Mucosa of descending colon (tissue), 3 donors: ENCODE data around the gene CRABP2. TPM values are rescaled to one million over a fixed set of nuclear protein-coding genes. Genes with fewer than 3 reads are reported as not detected.

Experiments
- ATAC-seq: fragments of 200-7000 bp; cut with Tn5 transposase; one replicate; pipeline ENCODE4 v1.9.1; 2020; ENCODE audit warnings: mild to moderate bottlenecking, moderate library complexity
- DNase-seq, 3 donors: peaks; one replicate each; pipeline ENCODE4 v3.0.0-alpha.2; 2020
- H3K36me3 ChIP-seq: fragments of 200-600 bp; one replicate; pipeline ENCODE4 v1.8.0; 2021; ENCODE audit warnings: low read depth, mild to moderate bottlenecking
- H3K4me1 ChIP-seq: fragments of 200-600 bp; one replicate; pipeline ENCODE4 v1.8.0; 2021; ENCODE audit warnings: low read depth, mild to moderate bottlenecking
- H3K4me3 ChIP-seq: fragments of 200-600 bp; one replicate; pipeline ENCODE4 v1.8.0; 2021; ENCODE audit warnings: mild to moderate bottlenecking
- H3K9me3 ChIP-seq: fragments of 200-600 bp; one replicate; pipeline ENCODE4 v1.8.0; 2021; ENCODE audit warnings: mild to moderate bottlenecking
- intact Hi-C, 2 donors: fragments of 100-400 bp; cut with DNase I in 1 of 2; cut with micrococcal nuclease in 1 of 2; formaldehyde crosslinking; loops; one replicate each; pipeline versions ENCODE4 v1.11.0 to v1.11.1; 2022; cut with DNase I, micrococcal nuclease
- total RNA-seq, 3 donors: library from RNA; stranded (reverse); fragmentation: NEBNext Ultra II Directional in 2 of 3; extraction: Animal tissue kit (Norgen Biotek cat#: 25700) in 2 of 3; gene quantifications; one replicate each; pipeline versions ENCODE4 v1.2.1 to v1.2.4, GENCODE V29; 2021 to 2023
- TF ChIP-seq, protein P1 (sequence below): fragments of 200-600 bp; IDR thresholded peaks from one replicate; pipeline ENCODE4 v1.8.0; 2022; ENCODE audit warnings: antibody characterized with exemption, mild to moderate bottlenecking
- donor health status: DM: no; HTN: no; CAD: no; lungs with moderate emphysema.
- donor health status: DM: no; HTN: no; CAD: no.
- donor health status: DM: no; HTN: yes; CAD: no.

Gene CRABP2
- total RNA-seq, 3 donors from 2014 or later: 0.38 to 2.2 (median 1.2) TPM

DNA sequence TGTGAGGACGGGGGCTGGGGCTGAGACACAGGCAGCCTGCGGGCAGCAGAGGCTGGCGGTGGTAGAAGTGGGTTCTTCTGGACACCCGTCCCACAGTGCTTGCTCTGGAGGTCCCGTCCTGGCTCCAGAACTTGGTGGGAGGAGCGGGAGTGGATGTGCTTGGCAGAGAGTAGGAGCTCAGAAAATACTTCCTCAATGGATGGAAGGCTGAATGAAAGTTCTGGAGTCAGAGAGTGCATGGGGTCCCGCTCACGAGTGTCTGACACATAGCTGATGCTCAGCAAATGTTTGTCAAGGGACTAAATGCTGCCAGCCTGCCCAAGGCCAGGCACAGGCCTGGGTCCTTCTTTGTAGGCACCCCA, 14.7 kb downstream of the CRABP2 start:
- no peaks in the 10 kb centered on the region for H3K36me3 ChIP-seq
- peaks cover 16% of the 10 kb centered on the region for H3K4me1 ChIP-seq
- TF ChIP-seq, protein P1, sequence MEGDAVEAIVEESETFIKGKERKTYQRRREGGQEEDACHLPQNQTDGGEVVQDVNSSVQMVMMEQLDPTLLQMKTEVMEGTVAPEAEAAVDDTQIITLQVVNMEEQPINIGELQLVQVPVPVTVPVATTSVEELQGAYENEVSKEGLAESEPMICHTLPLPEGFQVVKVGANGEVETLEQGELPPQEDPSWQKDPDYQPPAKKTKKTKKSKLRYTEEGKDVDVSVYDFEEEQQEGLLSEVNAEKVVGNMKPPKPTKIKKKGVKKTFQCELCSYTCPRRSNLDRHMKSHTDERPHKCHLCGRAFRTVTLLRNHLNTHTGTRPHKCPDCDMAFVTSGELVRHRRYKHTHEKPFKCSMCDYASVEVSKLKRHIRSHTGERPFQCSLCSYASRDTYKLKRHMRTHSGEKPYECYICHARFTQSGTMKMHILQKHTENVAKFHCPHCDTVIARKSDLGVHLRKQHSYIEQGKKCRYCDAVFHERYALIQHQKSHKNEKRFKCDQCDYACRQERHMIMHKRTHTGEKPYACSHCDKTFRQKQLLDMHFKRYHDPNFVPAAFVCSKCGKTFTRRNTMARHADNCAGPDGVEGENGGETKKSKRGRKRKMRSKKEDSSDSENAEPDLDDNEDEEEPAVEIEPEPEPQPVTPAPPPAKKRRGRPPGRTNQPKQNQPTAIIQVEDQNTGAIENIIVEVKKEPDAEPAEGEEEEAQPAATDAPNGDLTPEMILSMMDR: no peak
- DNase-seq (no peak), ATAC-seq (no peak)
- no peak overlapping the region for H3K4me3 ChIP-seq
- no peaks in the 10 kb centered on the region for H3K9me3 ChIP-seq
- intact Hi-C loops: no loop called here

DNA sequence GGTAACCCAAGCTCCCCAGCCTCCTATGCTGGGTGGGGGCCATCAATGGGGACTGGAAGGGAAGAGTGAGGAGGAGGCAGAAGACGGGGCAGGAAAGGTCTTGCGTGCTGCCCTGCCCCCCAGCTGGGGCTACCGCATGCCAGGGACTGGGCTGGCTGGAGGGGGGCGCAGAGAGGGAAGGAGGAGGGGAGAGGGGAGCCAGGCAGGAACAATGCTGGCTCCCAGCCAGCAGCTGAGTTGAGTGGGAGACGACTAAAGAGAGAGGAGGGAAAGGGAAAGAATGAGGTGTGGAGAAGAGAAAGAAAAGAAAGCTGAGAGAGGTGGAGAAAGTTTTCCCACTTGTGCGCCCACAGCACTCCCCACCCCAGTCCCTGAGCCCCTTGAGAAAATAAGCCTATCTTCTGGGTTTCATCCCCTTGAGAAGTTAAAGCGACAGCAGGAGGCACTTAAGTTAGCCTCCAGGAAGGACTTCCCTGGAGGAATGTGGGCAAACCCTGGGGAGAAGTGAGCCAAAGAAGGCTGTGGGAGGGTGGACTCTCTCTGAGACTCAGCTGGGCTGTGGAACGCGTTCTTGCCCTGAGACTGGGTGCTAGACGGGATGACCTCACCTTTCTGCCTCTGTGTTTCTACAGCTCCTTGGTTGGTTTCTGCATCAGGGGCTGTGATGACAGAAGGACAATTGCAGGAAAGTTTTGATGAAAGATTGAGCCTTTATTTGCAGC, 15.3 kb downstream of the CRABP2 start:
- H3K9me3 ChIP-seq: no peaks in the 10 kb centered on the region
- intact Hi-C loops: loop anchor here in 1 of 2 donors (5.0 kb wide), 1 partner anchor 37 kb away; the partner anchor contains the start of genes ISG20L2 and METTL25B
- DNase-seq: no peak
- H3K36me3 ChIP-seq: no peaks in the 10 kb centered on the region
- peaks cover 16% of the 10 kb centered on the region for H3K4me1 ChIP-seq
- no peak overlapping the region for H3K4me3 ChIP-seq
- TF ChIP-seq, protein P1: no peak
- no peak for ATAC-seq

DNA sequence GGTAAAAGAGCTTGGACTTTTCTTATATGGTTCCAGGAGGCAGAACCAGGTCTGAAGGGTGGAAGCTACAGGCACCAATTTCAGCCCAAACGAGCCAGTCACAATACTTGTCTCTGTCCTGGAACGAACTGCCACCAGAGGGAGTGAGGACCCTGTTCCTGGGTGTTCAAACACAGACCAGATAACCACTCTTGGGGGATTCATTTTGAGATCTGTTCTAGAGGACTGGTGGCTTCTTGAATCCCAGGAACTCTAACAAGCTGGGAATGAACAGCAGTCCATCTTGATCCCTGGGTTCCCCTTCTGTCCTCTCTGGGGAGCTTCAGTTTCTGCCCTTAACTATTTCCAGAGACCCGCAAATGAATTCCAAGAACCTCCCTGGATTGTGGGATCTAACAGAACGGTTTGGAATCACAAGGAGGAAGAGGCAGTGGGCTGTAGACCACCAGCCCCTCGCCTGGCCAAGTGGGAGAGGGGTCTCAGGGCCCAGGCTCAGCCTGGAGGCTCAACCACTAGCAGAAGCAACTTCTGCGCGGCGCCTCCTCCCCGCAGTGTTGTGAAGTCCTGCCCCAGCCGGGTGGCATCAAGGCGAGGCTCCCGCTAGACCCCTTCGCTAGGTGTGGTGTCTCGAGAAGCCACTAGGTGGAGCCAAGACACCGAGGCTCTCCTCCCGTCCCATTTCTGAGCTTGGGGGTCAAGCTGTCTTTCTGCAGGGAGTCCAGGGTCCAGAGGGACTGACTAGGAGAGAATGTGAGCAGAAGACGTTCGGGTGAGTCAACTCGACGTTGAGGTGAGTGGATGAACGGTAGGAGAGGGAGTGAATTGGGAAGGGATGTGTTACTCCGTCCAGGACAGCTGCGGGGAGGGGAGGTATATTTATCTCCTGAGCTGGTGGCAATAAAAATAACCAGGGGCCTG, 16.1 kb downstream of the CRABP2 start:
- Histone ChIP-seq H3K9me3 (no peaks in the 10 kb centered on the region), H3K4me3 (no peak overlapping the region), H3K36me3 (no peaks in the 10 kb centered on the region), H3K4me1 (peaks cover 16% of the 10 kb centered on the region)
- TF ChIP-seq, protein P1: peak; percentile 84
- ATAC-seq (peak; percentile 89), DNase-seq (peak; percentile 68 to 82 (median 80))
- intact Hi-C loops: loop anchor here in 1 of 2 donors (5.0 kb wide), 1 partner anchor 38 kb away; the partner anchor contains the start of genes ISG20L2 and METTL25B

GRCh38 chr1:156684227-156684782, 21.1 kb downstream of the CRABP2 start:
- intact Hi-C loops: no loop called here
- TF ChIP-seq, protein P1: no peak
- DNase-seq (no peak), ATAC-seq (no peak)
- no peak overlapping the region for H3K4me3 ChIP-seq
- no peaks in the 10 kb centered on the region for H3K4me1 ChIP-seq
- H3K36me3 ChIP-seq: no peaks in the 10 kb centered on the region
- no peaks in the 10 kb centered on the region for H3K9me3 ChIP-seq

DNA sequence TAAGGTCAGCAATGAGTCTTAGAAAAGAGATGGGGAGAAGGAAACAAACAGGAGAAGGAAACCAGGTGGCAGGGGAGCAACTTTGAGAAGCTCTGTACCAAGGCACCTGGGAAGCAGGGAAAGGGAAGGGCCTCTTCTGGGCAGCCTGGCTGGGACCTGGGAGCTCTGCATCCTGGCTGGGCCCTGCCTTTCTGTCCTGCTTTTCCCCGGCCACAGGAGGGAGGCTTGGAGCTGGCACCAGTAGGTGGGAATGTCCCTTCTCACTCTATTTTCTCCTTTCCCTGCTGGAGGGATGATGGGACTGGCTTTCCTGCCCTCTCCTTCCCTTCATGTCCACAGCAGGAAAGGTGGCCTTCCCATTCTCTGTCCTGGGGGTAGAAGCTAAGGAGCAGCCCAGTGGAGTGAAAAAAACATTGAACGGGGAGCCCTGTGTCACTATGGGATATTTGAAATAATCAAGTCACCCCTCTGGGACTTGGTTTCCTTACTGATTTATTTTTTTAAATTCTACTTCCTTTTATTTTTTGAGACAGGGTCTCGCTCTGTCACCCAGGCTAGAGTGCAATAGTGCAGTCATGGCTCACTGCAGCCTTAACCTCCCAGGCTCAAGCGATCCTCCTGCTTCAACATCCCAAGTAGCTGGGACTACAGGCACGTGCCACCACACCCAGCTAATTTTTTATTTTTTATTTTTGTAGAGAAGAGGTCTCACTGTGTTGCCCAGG, 23.1 kb downstream of the CRABP2 start:
- ATAC-seq: no peak
- intact Hi-C loops: no loop called here
- no peaks in the 10 kb centered on the region for H3K4me1 ChIP-seq
- H3K9me3 ChIP-seq: no peaks in the 10 kb centered on the region
- no peak overlapping the region for H3K4me3 ChIP-seq
- TF ChIP-seq, protein P1: no peak
- DNase-seq: no peak
- H3K36me3 ChIP-seq: no peaks in the 10 kb centered on the region
